HG02973 (cell line): ENCODE measurements around the gene IPO13.

ENCODE experiments used
- ATAC-seq: cut with Tn5 transposase; IDR thresholded peaks from one replicate; pipeline ENCODE4 v1.9.1; 2021; ENCODE audit warnings: moderate library complexity; ENCODE audit not compliant: unreplicated experiment

Gene IPO13

GRCh38 chr1:43930168-43930948 is 16.4 kb upstream of the IPO13 start:
- no peak for ATAC-seq

- no peak for ATAC-seq
These were observed 15.8 kb upstream of the IPO13 start for GRCh38 chr1:43930949-43931275.

- ATAC-seq = no peak
These were observed 14.8 kb upstream of the IPO13 start for GRCh38 chr1:43931711-43932660.

GRCh38 chr1:43932786-43933385 is 13.9 kb upstream of the IPO13 start:
- no peak for ATAC-seq

GRCh38 chr1:43933386-43934100 is 13.2 kb upstream of the IPO13 start, which contains the start of gene ARTN:
Gene ARTN (plus strand): TSS chr1:43933801. CDS start chr1:43935657, 1,856 bp downstream.
- ATAC-seq = no peak

GRCh38 chr1:43934101-43934985 is 12.4 kb upstream of the IPO13 start:
- no peak for ATAC-seq

GRCh38 chr1:43934986-43935324 is 11.8 kb upstream of the IPO13 start:
- no peak for ATAC-seq

- no peak for ATAC-seq
These were observed 10.9 kb upstream of the IPO13 start for GRCh38 chr1:43935711-43936427.

- no peak for ATAC-seq
These were observed 10.2 kb upstream of the IPO13 start for GRCh38 chr1:43936431-43937151.

GRCh38 chr1:43937179-43937865 is 9.4 kb upstream of the IPO13 start:
- no peak for ATAC-seq

GRCh38 chr1:43938383-43938782 is 8.4 kb upstream of the IPO13 start:
- no peak for ATAC-seq

GRCh38 chr1:43938892-43939587 is 7.7 kb upstream of the IPO13 start:
- ATAC-seq = no peak

GRCh38 chr1:43942411-43942810 is 4.3 kb upstream of the IPO13 start:
- ATAC-seq = no peak

- ATAC-seq = no peak
These were observed 1.9 kb upstream of the IPO13 start for GRCh38 chr1:43944860-43945259.

GRCh38 chr1:43945674-43946235 is 995 bp upstream of the IPO13 start:
- ATAC-seq = no peak

- ATAC-seq = peak; percentile 2
These were observed 517 bp downstream of the IPO13 start for GRCh38 chr1:43947061-43947873.
